ENCODE data around the gene FBXO44.

- no peak for TF ChIP-seq CTCF (IDR thresholded peaks at IDR 0.05)
- no peak for TF ChIP-seq POLR2AphosphoS5 (IDR thresholded peaks at IDR 0.05)
- TF ChIP-seq POLR2A (IDR thresholded peaks at IDR 0.05; ENCODE audit: low read depth): no peak
- TF ChIP-seq EP300 (IDR thresholded peaks at IDR 0.05): no peak
Observed at GRCh38 chr1:11693024-11693590, 38.4 kb downstream of the FBXO44 start.
